Spleen (tissue), 7 donors: Measurements from ENCODE around the gene NCOA3.

ENCODE experiments used
- CTCF ChIP-seq, 11 experiments: fragments of 200-600 bp in 7 of 11; fragments of 450-650 bp in 4 of 11; sonication (generic) in 4 of 11; IDR thresholded peaks in 8 of 11; conservative IDR thresholded peaks in 3 of 11; 1 replicate in 7 of 11; 2 replicates in 4 of 11; pipeline versions ENCODE4 v1.4.0 to v1.8.0; 2016 to 2021; ENCODE audit warnings: antibody characterized with exemption in 11 of 11, inconsistent platforms in 4 of 11, mild to moderate bottlenecking in 1 of 11
- POLR2A ChIP-seq, 3 donors: fragments of 450-650 bp; IDR thresholded peaks; one replicate each; pipeline ENCODE4 v1.5.1; 2017; ENCODE audit warnings: antibody characterized with exemption in 3 of 3, mild to moderate bottlenecking in 1 of 3
- POLR2AphosphoS5 ChIP-seq, 3 donors: sonication (generic); formaldehyde crosslinking; IDR thresholded peaks; one replicate each; pipeline ENCODE4 v1.5.1; 2017; ENCODE audit warnings: antibody characterized with exemption in 3 of 3
- donor health status: DM: no; HTN: no; CAD: no; lungs with moderate emphysema.
- donor health status: DM: no; HTN: no; CAD: no.
- donor health status: DM: no; HTN: no; CAD: no.

GRCh38 chr20:47672886-47673670 lies 171.4 kb downstream of the NCOA3 start:
- TF ChIP-seq CTCF (IDR thresholded peaks at IDR 0.05 in 8 of 11, conservative IDR thresholded peaks at IDR 0.05 in 3 of 11), result no peak
- TF ChIP-seq POLR2AphosphoS5 (IDR thresholded peaks at IDR 0.05), result no peak
- TF ChIP-seq POLR2A (IDR thresholded peaks at IDR 0.05), result no peak
